HG03354 (cell line): Measurements from ENCODE around the gene UNCX.

ENCODE experiments used
- ATAC-seq: cut with Tn5 transposase; IDR thresholded peaks from one replicate; pipeline ENCODE4 v1.9.1; 2021; ENCODE audit warnings: mild to moderate bottlenecking; ENCODE audit not compliant: unreplicated experiment, poor library complexity, severe bottlenecking

Gene UNCX

GRCh38 chr7:1241603-1242255 is 9.1 kb downstream of the UNCX start:
- no peak for ATAC-seq

DNA sequence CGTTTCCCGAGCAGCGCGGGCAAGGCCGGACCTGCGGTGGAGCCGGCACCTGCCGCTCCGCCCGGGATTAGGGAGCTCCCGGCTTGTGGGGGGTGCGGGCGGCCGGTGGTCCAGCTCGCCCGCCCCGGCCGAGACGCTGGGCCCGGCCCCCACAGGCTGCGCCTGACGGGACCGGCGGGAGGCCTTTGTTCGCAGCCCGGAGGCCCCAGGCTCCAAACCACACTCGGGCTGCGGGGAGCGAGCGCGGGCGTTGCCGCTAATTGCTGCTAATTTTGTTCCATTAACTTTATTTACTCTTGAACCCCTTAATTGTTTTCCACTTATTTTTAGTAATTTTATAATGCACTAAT is 9.6 kb downstream of the UNCX start:
- ATAC-seq, result no peak

DNA sequence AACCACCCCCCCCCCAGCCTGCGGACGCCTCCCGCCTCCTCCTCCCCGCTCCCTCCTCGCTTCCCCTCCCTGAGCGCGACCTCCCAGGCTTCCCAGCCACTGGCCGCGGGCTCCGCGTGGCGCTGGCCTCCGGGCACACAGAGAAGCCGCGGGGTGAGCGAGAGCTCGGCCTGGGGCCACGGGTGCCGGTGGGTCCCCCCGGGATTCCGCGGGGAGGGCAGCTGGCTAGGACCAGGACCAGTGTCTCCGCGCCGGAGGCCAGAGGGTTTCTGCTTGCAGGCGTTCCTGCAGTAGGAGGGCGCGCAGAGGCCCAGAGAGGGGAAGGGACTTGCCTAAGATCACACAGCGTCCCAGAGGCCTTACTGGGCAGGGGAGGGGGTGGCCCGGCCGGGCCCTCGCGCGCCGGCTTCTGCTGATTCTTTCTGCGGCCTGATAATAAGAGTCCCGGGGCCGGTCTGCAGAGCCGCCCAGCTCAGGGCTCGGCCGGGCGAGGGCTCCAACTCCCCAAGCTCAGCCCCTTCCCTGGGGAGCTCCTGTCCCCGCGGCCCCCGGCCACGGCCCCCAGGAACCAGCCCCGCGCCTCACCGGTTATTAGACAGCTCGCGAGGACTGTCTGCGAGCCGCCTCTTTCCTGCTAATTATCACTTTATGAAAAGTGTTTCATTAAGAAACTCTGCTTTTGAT is 10.1 kb downstream of the UNCX start:
- ATAC-seq, result no peak

DNA sequence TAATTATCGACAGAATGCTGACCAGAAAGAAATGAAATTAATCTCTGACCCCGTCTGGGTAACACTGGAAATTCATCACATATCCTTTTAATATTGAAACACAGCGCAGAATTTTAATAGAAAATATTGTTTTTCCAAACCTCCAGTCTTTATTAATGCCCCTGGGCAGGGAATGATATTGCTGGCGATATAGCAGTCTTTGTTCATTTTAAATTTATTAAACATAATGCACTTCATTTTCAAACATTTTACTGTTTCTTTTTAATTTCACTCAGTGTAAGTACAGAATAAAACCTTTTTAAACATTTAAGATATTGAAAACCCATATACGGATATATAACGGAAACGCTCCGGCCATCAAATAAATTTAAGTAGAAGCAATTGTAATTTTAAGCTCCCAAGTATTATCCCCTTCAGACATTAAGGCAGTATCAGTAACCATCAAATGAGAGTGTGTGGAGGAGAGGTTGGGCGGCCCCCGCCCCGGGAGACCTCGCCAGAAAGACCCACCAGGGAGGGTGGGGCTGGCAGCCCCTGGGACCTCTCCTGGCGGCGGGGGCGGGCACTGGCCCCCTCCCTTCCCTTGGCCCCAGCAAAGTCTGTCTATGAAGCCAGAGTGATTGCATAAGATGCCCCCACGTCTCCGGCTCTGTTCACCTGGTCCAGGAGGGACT is 10.8 kb downstream of the UNCX start:
- ATAC-seq, result no peak

DNA sequence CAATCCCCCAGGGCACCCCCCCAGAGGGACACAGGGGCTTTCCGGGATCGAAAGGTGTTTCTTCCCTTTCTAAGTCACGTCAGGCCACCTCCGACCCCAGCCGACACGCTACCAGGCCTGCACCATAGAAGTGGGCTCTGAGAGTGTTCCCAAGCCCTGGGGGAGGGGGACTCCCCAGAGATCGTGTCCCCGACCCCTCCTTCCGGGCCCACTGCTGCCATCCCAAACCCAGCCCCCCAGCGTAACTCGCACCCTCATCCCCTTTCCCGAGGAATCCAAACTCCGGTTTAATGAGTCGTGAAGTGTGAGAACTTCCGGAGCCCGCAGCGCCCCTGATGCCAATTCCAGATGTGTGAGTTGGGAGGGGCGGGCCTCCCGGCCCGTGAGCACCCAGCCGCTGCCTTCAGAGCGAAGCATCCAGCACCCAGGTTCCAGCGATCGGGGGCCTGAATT is 11.3 kb downstream of the UNCX start:
- ATAC-seq, result no peak

GRCh38 chr7:1244700-1245523 is 12.2 kb downstream of the UNCX start:
- ATAC-seq, result no peak

- no peak for ATAC-seq
Observed at GRCh38 chr7:1245524-1246050, 12.9 kb downstream of the UNCX start.

DNA sequence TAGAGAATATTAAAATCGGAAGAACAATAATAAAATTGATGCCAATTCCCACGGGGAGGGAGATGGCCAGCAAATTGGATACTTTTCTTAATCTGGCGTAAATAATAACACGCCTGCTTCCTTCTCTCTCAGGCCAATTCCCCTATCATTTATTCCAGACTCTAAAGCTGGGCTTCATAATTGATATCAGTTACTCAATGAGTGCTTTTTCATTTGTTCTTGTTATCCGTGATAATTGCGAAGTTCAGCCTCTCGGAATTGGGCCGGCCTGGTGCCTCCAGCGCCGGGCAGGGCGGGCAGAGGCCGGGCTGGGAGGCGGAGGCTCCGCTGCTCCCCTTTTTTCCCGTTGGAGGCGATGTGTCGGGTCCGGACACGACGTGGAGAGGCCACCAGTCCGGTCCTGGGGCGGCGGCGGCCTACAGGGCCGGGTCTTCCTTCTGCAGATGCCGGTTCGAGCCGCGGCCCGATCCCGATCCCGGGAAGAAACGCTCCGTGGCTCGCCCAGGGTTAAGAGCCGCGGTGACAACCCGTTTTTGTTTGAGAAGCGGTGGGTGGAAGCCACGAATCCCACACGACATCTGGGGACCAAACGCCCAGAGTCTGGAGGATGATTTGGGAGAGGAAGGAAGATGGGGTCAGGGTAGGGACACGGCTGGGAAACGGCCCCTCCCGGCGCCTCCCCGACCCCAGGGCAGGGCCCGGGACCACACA is 13.6 kb downstream of the UNCX start:
- no peak for ATAC-seq

DNA sequence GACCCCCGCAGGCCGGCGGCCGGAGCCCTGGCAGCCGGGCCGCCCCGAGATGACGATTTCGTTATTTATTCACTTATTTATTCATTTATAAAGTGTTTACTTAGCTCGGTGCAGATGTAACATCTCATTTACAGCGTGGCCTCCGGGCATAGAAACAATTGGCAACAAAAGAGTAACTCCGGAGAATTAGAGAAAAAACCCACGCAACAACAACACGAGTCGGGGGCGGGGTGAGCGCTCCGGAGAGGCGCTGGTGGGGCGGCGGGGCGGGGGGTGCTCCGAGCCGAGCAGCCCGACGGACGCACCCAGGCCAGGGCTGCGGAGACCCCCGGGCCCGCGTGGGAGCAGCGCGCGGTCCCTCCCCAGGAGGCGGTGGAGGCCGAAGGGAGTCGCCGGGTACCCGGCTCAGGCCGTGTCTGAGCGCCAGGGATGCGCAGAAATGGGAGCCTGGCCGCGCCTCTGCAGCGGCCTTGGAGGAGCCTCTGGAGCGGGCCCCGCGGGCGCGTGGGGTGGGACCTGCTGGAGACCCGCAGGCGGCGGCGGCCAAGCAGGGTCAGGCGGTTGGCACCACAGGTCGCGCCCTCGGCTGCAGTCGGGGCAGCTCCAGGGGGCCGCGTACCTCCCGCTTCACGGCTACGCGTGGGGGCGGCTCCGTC is 14.3 kb downstream of the UNCX start:
- ATAC-seq, result no peak

GRCh38 chr7:1247527-1248041 is 14.9 kb downstream of the UNCX start:
- no peak for ATAC-seq

DNA sequence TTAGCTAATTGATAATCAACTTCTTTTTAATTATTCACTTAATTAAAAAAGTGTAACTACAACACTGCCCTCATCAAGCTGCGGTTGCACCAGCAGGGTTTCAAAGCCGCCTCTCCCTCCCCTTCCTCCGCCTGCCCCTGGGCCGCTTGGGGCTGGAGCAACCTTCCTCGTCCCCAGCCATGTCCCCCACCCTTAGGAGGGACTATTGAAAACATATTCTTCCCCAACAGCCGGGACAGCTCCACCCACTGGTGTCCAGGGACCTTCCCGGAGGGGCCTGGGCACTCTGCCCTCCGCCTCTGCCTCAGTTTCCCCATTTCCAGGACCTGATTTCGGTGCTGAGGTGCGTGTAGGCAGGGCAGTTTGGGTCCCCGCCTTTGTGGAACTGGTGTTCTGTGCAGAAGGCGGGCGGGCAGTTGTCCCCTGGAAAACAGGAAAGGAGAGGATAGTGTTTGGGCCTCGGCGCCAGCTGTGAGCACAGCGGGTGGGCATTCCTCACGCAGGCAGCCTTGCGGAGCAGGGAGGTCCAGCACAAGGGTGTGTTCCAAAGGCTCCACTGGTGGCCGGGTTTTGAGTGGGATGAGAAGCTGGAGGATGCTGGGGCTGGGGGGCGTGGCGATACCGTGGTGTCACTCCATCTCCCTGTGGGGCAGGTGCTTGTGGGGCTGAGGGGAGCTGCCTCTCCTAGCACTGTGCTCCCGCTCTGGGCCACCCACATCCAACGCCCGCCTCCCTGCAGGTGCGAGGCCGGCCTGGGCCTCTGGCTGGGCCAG is 15.7 kb downstream of the UNCX start:
- no peak for ATAC-seq

DNA sequence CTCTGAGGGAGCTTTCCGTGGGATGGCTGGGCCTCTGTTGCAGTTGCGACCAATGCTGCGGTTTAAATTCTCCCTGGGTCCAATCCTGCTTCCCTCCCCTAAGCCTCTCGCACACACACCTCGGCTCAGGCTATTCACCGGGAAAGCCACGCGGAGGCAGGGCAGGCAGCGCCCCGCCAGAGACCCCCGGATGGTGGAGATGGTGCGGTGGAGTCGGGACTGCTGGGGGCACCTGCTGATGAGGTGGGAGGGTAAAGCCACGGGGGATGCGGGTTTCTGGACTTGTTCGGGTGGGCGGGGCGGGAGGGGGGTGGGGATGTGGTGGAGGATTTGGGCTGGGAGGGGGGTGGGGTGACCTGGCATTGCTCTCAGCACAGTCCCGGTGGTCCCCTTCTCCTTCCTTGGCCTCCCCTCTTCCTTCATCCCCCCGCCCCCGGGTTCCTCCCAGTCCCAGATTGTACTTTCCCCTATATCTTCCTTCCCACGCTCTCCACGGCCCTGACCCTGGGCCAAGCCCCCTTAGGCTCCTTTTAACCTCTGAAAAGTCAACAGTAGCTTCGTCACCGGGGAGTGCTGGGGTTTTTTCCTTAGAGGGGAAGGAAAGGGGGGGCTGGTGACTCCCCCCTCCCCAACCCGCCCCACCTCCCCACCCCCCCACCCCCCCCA is 16.4 kb downstream of the UNCX start:
- ATAC-seq, result no peak

- ATAC-seq, result no peak
Observed at GRCh38 chr7:1249731-1250130, 17.1 kb downstream of the UNCX start.

DNA sequence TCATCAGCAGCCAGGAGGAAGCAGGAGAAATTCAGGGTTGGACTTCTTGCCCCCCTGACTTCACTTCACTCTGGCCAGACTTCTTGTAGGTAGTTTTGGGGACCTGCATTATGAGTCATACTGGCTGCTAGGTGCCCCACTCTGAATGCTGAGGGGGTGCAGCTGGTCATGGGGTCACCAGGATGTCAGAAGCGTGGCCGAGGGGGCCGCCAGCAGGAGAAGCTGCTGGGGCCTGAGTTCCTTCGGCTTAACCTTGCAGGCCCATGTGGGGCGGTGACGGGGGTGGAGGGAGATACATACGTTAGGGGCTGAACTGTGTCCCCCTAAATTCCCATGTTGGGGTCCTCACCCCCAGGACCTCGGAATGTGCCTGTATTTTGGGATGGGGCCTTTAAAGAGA is 18.2 kb downstream of the UNCX start:
- ATAC-seq, result no peak

GRCh38 chr7:1251796-1252539 is 19.3 kb downstream of the UNCX start:
- ATAC-seq, result no peak

DNA sequence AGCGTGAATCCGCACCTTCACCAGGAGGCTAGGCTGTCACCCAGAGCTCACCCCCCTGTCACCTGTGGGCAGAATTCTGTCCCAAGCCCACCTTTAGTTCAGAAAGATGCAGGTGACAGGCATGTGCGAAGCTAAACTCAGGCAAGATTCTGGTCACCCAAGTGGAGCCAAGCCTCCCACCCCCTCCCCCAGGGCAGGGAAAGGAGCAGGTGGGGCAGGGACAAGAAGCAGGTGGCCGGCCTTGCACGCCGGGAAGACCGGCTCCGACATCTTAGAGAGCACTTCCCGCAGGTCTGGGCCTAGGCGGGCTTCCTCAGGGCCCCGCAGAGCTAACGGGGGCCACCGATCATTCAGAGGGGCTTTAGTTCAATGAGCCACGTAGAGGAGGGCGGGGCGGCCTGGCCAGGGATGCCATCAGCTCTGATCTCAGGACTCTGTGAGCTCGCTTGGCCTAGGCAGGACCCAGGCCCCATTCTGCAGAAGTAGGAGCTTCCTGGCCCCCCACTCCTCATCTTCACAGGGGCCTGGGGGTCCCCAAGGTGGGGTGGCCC is 19.9 kb downstream of the UNCX start:
- no peak for ATAC-seq
